Measurements from ENCODE around the gene MRPL34. TPM values are rescaled to one million over a fixed set of nuclear protein-coding genes. Genes with fewer than 3 reads are reported as not detected.
"Not testable (repeated sequence)": the region's sequence is repeated elsewhere in the genome, so short reads cannot be mapped to it uniquely, and the experiment has no call there.

The MRPL34 gene
- polyA plus RNA-seq, 10 donors, result 21.5 to 40.5 (median 30.3) TPM

- peak; percentile 57 to 90 (median 82) for DNase-seq
Observed at GRCh38 chr19:17282488-17283125, 23.1 kb upstream of the MRPL34 start.

GRCh38 chr19:17283504-17283996 lies 22.1 kb upstream of the MRPL34 start:
- no peak for DNase-seq

DNA sequence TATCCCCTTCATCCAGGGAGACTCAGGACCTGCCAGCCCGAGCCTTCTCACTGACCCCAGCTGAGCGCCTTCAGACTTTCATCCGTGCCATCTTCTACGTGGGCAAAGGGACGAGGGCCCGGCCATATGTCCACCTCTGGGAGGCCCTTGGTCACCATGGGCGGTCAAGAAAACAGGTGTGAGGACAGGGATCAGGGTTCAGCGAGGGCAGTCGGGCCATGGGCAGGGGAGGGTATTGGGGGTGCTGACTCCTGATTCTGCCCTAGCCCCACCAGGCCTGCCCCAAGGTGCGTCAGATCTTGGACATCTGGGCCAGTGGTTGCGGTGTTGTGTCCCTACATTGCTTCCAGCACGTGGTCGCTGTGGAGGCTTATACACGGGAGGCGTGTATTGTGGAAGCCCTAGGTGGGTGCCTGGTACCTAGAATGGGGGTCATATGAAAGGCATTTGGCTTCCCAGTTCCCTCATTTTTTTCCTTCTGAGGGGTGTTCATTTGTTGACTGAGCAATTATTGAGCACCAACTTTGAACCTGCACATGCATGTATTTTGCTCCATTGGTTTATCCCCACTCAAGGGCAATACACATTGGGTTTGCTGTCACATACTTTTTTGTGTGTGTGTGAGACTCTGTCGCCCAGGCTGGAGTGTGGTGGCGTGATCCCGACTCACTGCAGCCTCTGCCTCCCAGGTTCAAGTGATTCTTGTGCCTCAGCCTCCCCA lies 20.1 kb upstream of the MRPL34 start:
- no peak for DNase-seq

- no peak for DNase-seq
Observed at GRCh38 chr19:17286263-17286662, 19.4 kb upstream of the MRPL34 start.

- DNase-seq, result no peak
Observed at GRCh38 chr19:17286752-17287151, 18.9 kb upstream of the MRPL34 start.

- DNase-seq, result peak in 2 of 3 donors; percentile 48 to 53
Observed at GRCh38 chr19:17289489-17289888, 16.2 kb upstream of the MRPL34 start.

GRCh38 chr19:17292301-17293074 lies 13.2 kb upstream of the MRPL34 start:
- peak; percentile 77 to 90 (median 81) for DNase-seq

- no peak for DNase-seq
Observed at GRCh38 chr19:17293605-17294004, 12.1 kb upstream of the MRPL34 start.

GRCh38 chr19:17294051-17294891 lies 11.4 kb upstream of the MRPL34 start:
- DNase-seq, result no peak

GRCh38 chr19:17295551-17295950 lies 10.1 kb upstream of the MRPL34 start:
- DNase-seq, result not testable (repeated sequence)

GRCh38 chr19:17296273-17296672 lies 9.4 kb upstream of the MRPL34 start:
- no peak for DNase-seq

- no peak for DNase-seq
Observed at GRCh38 chr19:17296976-17297375, 8.7 kb upstream of the MRPL34 start.

- DNase-seq, result no peak
Observed at GRCh38 chr19:17300992-17301619, 4.6 kb upstream of the MRPL34 start.

DNA sequence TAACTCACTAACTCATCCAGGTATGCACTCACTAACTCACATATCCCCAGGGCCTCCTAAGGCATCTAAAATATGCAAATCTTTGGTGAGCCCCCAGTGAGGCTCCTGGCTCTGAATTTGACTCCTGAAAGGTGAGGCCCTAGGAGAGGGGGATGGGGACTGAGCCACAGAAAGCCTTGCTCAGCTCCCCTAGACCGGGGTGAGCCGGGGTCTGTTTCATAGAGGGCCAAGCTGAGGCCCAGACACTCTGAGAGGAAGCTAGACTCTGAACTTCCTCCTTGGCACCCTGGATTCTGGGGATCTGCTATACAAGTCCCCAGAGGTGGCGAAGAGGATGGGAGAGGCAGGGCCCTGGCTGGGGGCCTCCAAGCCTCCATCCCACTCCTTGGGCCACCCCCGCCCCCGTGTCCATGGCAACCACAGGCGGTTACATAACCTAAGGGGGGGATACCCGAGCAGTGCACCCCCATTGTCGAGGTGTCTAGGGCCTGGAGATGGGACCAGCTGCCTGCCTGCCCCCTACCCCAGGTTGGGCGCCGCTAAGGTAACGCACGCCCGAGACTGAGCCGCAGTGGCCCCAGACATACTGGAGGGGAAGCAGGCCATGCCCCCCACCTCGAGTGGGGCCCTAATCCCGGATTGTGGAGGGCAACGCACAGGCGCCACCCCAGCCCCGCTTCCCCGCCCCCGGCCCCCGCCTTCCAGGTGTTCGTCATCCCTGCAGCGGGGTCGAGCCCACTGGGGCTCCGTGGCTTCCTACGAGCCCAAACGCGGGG lies 3.1 kb upstream of the MRPL34 start:
- peak in 1 of 3 donors; percentile 34 for DNase-seq

- peak; percentile 93 to 98 (median 96) for DNase-seq
Observed at GRCh38 chr19:17303167-17303939, 2.3 kb upstream of the MRPL34 start, which contains the start of gene ABHD8. ABHD8 (minus strand) TSS chr19:17303425; CDS start chr19:17301616, 1,809 bp downstream.

- no peak for DNase-seq
Observed at GRCh38 chr19:17303940-17304267, 1.8 kb upstream of the MRPL34 start.

DNA sequence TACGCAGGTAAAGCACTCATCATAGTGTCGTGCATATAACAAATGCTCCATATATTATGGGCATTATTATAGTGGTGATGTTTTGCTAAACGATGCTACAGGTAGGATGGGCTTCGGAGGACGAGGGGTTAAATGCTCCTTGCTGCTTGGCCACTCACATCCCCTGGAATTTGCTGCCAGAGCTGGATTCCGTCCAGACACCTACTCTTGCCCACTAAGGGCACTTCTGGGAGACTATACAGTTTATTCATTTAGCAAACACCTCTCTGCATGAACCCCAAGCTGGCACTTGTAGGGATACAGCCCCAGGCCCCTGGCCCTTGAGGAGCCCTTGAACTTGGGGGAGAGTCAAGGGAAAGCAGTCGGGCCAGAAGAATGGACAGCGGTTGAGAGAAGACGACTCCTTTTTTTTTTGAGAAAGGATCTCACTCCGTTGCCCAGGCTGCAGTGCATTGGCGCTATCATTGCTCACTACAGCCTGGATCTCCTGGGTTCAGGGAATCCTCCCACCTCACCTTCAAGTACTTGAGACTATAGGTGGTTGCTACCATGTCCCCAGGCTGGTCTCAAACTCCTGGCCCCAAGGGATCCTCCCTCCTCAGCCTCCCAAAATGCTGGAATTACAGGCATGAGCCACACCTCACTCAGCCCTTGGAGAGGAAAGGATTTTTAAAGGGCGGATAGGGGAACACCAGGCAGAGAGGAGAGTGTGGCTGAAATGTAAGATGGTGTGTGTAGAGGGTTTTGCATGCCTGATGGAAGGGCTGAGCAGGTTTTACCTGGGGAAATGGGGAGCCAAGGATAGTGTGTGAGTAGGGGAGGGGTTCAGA lies 1.1 kb upstream of the MRPL34 start:
- DNase-seq, result no peak

- no peak for DNase-seq
Observed at GRCh38 chr19:17305216-17305516, 506 bp upstream of the MRPL34 start.

- no peak for DNase-seq
Observed at GRCh38 chr19:17306285-17306714, 628 bp downstream of the MRPL34 start.
